Measurements from ENCODE around the gene TTC34. TPM values are rescaled to one million over a fixed set of nuclear protein-coding genes. Genes with fewer than 3 reads are reported as not detected.

Gene TTC34
- total RNA-seq, 1 donor, result 0.36 TPM

DNA sequence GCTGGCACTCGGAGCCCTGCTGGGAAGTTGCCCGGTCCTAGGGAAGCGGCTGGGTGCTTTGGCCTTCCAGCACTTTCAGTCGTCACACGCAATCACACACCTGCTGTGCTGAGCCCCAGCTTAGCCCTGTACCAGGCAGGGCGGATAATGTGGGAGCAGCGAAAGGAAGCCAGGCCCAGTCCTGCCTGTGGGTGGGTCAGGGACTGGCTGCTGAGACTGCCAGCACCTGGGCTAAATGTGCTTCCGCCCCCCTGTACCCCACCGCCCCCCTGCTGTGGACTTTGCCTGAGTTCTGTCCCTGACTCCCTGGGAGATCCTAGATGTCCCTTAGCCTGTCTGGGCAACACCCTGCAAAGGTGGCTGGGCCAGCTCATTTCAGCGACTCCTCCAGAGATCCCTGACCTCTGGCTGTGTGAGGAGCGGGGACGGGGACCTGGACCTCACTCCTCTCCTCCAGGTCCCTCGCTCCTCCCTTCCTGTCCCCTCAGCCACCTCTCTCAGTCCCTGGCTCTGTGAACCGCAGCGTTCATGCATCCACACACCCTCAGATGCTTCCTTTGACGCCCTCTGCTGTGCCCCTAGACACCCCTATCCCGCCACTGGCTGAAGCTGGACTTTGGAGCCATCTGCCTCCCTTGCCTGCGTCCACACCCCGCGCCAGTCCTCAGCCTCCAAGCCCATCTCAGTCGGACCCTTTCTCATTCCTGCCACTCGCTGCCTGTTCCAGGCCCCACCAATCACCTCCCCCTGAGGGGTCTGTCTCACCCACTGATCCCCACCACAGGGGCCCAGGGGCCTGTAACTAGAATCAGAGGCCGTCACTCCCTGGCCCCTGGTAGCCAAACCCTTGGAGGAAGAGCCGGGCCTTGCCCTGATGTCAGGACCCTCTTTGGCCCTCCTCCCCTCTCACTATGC is 170.1 kb downstream of the TTC34 start:
- TF ChIP-seq, protein P1, sequence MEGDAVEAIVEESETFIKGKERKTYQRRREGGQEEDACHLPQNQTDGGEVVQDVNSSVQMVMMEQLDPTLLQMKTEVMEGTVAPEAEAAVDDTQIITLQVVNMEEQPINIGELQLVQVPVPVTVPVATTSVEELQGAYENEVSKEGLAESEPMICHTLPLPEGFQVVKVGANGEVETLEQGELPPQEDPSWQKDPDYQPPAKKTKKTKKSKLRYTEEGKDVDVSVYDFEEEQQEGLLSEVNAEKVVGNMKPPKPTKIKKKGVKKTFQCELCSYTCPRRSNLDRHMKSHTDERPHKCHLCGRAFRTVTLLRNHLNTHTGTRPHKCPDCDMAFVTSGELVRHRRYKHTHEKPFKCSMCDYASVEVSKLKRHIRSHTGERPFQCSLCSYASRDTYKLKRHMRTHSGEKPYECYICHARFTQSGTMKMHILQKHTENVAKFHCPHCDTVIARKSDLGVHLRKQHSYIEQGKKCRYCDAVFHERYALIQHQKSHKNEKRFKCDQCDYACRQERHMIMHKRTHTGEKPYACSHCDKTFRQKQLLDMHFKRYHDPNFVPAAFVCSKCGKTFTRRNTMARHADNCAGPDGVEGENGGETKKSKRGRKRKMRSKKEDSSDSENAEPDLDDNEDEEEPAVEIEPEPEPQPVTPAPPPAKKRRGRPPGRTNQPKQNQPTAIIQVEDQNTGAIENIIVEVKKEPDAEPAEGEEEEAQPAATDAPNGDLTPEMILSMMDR (IDR thresholded peaks at IDR 0.05; ENCODE audit: extremely low read depth, low read depth, low read length), result no peak
- no peaks in the 10 kb centered on the region for H3K4me1 ChIP-seq (ENCODE audit: insufficient read depth, low read length)
- no peaks in the 10 kb centered on the region for H3K36me3 ChIP-seq (ENCODE audit: insufficient read depth, low read length)
- H3K4me2 ChIP-seq (ENCODE audit: insufficient read depth, low read length), result no peak overlapping the region
- no peaks in the 10 kb centered on the region for H4K20me1 ChIP-seq (ENCODE audit: insufficient read depth, low read length)
- H3K9me3 ChIP-seq (ENCODE audit: low read depth, low read length), result no peaks in the 10 kb centered on the region
- DNase-seq (ENCODE audit: insufficient read length, low spot score, missing footprints), result peak; percentile 69
- H2AFZ ChIP-seq (ENCODE audit: low read length), result no peak overlapping the region
- peaks cover 23% of the 10 kb centered on the region for H3K27me3 ChIP-seq (ENCODE audit: insufficient read depth, low read length)
- no peaks in the 10 kb centered on the region for H3K79me2 ChIP-seq (ENCODE audit: insufficient read depth, low read length)
- no peak overlapping the region for H3K27ac ChIP-seq (ENCODE audit: low read depth, low read length)
- no peak overlapping the region for H3K4me3 ChIP-seq (ENCODE audit: insufficient read depth, low read length)

DNA sequence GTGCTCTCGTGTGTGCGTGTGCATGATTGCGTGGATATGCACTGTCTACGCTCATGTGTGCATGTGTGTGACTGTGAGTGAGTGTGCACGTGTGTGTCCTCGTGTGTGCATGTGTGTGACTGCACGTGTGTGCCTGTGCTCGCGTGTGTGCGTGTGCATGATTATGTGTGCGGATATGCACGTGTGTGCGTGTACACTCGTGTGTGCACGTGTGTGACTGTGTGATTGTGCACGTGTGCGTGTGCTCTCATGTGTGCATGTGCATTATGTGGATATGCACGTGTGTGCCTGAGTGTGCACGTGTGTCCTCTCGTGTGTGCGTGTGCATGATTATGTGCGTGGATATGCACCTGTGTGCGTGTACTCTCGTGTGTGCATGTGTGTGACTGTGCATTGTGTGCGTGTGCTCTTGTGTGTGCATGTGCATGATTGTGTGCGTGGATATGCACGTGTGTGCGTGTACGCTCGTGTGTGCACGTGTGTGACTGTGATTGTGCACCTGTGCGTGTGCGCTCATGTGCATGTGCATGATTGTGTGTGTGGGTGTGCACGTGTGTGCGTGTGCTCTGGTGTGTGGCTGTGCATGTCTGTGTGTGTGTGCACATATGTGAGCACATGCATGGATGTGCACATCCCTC is 170.9 kb downstream of the TTC34 start:
- peak; percentile 77 for DNase-seq (ENCODE audit: insufficient read length, low spot score, missing footprints)
- Histone ChIP-seq H3K9me3 (ENCODE audit: low read depth, low read length) (no peaks in the 10 kb centered on the region), H3K36me3 (ENCODE audit: insufficient read depth, low read length) (no peaks in the 10 kb centered on the region), H4K20me1 (ENCODE audit: insufficient read depth, low read length) (no peaks in the 10 kb centered on the region), H3K4me3 (ENCODE audit: insufficient read depth, low read length) (no peak overlapping the region), H3K27me3 (ENCODE audit: insufficient read depth, low read length) (peaks cover 24% of the 10 kb centered on the region), H3K27ac (ENCODE audit: low read depth, low read length) (no peak overlapping the region), H3K4me1 (ENCODE audit: insufficient read depth, low read length) (no peaks in the 10 kb centered on the region), H3K79me2 (ENCODE audit: insufficient read depth, low read length) (no peaks in the 10 kb centered on the region), H3K4me2 (ENCODE audit: insufficient read depth, low read length) (no peak overlapping the region), H2AFZ (ENCODE audit: low read length) (no peak overlapping the region)
- TF ChIP-seq, protein P1 (IDR thresholded peaks at IDR 0.05; ENCODE audit: extremely low read depth, low read depth, low read length), result no peak

DNA sequence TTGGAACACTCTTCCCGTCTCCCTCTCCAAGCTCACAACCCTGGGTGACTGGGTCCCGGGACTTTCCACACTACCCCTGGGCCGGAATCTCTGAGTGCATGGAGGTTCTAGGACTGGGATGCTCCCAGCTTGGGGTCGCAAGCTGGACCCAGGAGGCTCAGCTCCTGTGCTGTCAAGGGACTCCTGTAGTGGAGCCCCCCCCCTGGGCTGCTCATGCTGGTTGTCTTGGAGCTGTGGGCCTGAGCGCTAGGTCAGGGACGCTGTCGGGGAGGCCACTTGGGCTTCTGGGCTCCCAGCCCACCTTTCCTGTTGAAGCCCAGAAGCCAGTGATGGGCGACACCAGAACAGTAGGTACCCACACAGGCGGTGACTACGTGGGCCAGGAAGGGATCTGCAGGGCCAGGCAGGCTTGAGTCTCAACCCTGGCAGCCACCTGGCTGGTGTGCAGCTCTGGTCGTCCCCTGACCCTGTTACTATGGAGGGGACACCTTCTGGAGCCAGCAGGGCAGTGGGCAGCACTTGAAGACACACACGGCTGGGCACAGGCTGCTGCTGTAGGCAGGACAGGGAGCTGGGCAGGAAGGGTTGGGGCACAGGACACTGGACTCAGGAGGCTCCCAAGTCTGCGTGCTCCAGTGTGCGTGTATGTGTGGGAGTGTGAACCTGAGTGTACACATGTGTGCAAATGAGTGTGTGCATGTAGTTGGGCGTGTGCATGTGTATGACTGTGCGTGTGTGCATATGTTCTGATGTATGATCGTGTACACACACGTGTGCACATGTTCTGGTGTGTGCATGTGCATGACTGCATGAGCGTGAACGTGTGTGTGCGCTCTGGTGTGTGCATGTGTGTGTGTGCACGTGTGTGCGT is 171.6 kb downstream of the TTC34 start:
- no peak overlapping the region for H2AFZ ChIP-seq (ENCODE audit: low read length)
- H3K4me1 ChIP-seq (ENCODE audit: insufficient read depth, low read length), result no peaks in the 10 kb centered on the region
- H3K9me3 ChIP-seq (ENCODE audit: low read depth, low read length), result no peaks in the 10 kb centered on the region
- H3K79me2 ChIP-seq (ENCODE audit: insufficient read depth, low read length), result no peaks in the 10 kb centered on the region
- no peak overlapping the region for H3K4me2 ChIP-seq (ENCODE audit: insufficient read depth, low read length)
- no peaks in the 10 kb centered on the region for H4K20me1 ChIP-seq (ENCODE audit: insufficient read depth, low read length)
- H3K36me3 ChIP-seq (ENCODE audit: insufficient read depth, low read length), result no peaks in the 10 kb centered on the region
- H3K27ac ChIP-seq (ENCODE audit: low read depth, low read length), result no peak overlapping the region
- peak; percentile 69 for DNase-seq (ENCODE audit: insufficient read length, low spot score, missing footprints)
- H3K4me3 ChIP-seq (ENCODE audit: insufficient read depth, low read length), result no peak overlapping the region
- TF ChIP-seq, protein P1 (IDR thresholded peaks at IDR 0.05; ENCODE audit: extremely low read depth, low read depth, low read length), result no peak
- H3K27me3 ChIP-seq (ENCODE audit: insufficient read depth, low read length), result peaks cover 24% of the 10 kb centered on the region

All from osteoblast (primary cell).